ENCODE data around the gene SDF2.

Gene SDF2, protein sequence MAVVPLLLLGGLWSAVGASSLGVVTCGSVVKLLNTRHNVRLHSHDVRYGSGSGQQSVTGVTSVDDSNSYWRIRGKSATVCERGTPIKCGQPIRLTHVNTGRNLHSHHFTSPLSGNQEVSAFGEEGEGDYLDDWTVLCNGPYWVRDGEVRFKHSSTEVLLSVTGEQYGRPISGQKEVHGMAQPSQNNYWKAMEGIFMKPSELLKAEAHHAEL

DNA sequence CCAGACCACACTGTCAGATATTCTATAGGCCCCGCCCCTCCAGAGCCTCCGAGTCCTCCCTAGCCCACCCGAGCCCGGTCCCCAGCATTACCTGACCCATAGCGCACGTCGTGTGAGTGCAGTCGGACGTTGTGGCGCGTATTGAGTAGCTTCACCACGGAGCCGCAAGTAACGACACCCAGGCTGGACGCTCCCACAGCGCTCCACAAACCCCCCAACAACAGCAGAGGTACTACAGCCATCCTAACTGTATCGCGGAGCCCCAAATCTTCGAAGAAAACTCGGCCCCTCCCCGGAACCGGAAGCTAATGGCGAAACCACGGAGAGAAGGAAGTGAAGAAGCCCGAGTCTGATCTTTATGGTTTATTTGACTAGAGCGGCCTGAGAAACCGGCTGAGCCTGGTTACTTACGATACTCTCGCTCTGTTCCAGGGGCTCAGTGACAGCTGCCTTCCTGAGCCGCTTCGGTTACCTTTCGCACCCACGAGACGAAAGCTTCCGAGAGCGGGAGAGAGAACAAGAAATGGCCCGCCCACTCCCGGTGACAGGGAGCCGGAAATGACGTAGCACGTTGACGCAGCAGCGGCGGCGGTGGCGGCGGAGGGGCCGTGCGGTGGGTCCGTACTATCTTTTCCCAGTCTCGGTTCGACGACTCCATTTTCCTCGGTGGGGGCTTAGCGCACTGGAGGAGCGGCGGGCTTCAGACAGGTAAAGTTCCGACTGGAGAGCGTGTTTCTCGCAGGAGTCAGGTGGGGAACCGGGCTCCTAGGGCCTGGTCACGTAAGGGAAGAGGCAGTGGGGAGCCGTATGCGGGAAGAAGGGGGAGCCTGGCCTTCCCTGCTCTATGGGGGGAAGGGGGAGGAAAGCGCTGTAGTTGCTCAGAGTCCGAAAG, at the start of gene SDF2, which contains the start of gene SUPT6H:
SDF2 (minus strand) TSS at position 272 of the 892 bp plus-strand sequence; CDS start at position 242, 30 bp downstream.
SUPT6H (plus strand) TSS at position 571 of the 892 bp plus-strand sequence. CDS start 11,197 bp downstream, outside the sequence.
- DNase-seq (ENCODE audit: low read depth), result peak; percentile 80

DNA sequence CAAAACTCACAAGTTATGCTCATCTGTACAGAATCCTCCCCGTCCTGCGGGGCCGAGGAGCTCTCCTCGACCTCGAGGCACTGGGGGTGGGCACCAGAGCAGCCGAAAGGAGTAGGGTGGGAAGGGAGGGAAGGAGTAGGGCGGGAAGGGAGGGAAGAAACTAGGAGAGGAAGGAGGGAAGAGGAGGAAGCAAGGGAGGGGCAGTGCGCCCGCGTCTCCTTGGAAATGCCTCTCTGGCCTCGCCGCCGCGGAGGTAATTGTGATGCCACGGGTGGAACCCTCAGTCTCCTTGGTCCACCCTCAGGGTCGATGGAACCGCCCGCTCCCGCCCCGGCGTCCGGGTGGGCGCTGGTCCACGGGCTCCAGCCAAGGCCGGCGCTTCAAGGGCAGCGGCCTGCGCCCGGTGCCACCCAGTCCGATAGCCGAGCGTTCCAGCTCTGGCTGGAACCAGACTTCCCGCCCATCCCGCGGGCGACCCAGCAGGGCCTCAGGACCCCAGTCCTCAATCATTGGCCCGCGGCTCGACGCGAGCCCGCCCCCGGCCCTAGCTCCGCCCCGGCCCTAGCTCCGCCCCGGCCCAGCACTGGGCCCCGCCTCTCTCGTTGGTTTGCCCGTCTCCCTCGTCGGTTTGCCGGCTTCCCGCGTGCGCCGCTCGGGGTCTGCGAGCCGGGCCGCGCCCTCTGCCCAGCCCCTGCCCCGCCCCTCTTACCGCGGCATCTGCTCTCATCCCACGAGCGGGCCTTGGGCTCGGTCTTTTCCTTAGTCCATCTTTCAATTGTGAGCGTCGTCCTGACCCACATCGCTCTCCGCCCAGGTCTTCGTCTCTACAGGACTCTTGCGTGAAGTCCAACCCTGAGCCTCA, 49.4 kb upstream of the SDF2 start:
- DNase-seq (ENCODE audit: low read depth), result peak; percentile 91

DNA sequence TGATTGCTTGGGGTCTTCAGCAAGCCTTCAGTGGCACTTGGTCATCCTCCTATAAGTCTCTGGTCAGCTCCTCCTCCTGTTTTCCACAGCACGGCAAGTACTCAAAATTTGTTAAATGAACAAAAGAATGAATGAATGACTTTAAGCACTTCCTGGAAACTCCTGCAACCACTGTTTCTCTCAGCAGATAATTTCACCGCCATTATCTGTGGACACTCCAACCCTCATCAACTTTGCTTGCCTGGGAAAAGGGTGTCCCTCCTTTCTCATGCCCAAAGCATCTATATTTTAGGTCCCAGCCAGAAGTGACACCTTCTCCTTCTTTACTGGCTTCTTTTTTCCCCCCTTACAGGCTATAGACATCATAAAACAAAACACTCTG, 45.6 kb upstream of the SDF2 start:
- DNase-seq (ENCODE audit: low read depth), result no peak

DNA sequence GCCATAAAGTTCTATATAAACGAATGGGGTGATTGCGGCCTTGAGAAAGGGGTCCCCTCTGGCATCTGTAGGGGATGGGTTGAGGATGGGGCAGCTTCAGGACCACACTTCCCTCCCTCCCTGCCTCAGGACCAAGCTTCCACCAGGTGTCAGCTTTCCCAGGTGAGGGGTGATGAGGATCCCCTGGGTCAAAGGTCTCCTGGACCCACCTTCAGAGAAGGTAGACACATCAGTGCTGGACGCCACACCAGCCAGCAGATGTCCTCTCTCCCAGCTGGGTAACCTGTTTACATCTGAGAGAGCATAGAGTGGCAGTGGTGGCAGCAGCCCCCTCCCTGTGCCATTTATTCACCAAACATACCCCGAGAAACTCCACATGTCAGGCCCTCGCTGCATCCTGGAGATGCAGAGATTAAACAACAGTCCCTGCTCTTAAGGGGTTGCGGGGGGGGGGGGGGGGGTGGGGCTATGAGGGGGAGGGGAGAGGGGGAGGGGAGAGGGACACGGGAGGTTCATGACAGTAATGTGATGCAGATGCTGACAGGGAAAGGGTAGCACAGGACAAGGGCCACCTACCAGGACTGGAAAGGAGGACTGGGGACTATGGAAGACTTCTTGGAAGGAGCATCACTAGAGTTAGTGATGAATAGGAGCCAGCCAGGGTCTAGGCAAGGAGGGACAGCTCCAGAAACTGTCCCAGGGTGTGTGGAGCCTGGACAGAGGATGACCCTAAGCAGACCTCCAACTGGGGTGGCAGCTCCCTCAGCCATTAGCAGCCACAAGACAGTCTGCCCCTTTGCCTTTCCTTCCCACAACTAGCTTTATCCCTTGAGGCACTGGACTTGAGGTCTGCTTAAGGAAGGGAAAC, 45.0 kb upstream of the SDF2 start:
- DNase-seq (ENCODE audit: low read depth), result no peak

DNA sequence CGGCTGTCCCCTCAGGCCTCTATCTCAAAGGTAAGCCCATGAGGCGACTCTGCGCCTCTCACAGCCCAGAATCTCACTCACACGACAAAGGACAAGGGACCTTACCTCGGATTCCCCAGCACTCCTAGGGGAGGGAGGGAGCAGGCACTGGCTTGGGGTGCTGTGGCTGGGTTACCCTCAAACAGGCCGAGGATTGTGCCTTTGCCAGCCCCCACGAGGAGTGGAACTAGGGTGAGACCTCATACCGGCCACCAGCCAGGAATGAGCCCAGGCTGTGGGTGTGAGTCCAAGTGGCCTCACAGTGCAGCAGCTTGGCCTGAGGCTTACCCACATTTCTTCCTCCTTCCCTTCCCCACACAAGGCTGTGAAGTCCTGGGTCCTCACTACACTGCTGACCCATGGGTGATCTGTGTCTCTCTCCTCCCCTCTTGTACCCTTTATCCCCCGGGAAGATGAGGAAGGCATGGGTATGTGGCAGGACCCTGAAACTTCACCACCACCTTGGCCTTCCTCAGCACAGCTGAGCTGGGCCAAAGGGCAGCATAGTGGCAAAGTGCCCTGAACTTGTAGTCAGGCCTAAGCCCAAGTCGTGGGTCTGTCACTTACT, 44.1 kb upstream of the SDF2 start:
- no peak for DNase-seq (ENCODE audit: low read depth)

DNA sequence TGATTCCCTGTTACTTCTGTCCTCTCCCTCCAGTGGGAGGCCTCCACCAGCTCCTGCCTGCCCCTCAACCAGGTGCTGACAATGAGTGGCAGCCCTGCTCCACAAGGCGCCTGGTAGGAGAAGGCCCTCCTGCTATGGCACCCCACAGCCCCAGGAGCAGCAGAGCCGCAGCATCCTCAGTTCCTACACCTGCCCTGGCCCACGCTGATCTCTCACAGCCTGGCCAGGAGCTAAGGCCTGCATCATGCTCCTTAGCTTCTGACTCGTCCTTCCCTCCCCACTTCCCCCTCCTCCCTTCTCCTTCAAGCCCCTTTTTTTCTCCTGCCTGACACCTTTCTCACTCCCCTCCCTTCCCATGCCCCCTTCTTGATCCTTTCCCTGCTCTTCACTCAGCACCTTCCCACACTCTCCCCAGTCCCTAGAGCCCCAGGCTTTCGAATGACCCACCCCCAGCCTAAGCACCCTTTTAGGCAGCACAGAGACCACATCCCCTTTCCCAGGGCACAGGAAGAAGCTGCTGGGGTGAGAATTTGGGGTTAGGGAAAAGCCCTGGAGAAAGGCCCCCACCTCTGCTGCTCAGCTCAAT, 43.5 kb upstream of the SDF2 start:
- DNase-seq (ENCODE audit: low read depth), result no peak

DNA sequence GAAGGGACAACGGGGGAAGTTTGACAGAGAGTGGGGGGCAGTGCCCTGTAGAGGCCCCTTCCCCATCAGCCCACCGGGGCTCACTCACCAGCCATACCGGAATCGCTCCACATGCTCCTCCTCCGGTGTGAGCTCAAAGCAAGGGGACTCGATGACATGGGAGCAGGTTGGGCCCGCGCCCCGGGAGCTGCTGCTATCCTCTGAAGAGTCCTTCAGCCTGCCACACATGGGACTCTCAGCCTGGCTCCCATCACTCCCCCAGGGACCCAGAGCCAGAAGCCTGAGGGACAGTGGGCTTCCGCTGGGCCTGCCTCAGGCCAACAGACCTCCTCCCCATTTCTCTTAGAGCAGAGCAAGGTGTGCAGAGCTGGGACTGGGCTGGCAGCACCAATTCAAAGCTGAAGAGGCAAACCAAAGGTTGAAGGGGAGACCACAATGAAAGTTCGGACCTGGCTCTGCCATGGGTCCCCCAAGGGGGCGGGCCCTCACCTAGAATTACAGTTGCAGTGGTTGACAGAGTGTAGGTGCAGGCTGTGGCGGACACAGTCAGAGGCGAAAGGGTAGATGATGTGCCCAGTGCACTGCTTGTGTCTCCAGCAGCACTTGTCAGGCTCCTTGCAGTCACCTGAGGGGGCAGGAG, 42.6 kb upstream of the SDF2 start:
- no peak for DNase-seq (ENCODE audit: low read depth)

DNA sequence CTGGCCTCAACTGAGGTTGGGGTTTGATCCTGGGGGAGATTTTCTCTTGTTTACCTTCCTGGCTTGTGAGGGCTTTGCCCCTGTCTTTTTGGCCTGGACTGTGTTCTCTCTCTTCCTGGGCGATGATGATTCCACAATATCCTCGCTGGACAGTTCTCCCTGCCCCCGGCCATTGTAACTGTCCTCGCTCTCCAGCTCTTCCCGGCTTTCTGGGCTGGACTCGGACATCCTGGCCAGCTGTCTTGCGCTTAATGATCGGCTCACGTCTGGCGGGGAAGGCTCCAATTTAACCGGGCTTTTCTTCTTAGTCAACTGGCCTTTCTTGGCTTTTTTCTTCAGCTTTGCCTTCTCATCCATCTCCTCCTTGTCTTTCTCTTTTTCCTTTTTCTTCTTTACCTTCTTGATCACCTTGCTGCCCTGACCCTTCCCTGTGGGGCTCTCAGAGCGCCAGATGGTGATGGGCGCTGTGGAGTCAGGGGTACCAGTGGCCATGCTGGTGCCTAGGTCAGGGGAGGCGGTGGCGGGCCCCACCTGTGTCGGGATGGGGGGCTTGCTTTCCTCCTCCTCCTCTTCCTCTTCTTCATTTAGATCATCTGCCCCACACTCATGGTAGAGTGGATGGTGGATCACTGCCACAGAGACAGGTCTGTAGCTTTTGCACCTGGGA, 42.0 kb upstream of the SDF2 start:
- DNase-seq (ENCODE audit: low read depth), result no peak

DNA sequence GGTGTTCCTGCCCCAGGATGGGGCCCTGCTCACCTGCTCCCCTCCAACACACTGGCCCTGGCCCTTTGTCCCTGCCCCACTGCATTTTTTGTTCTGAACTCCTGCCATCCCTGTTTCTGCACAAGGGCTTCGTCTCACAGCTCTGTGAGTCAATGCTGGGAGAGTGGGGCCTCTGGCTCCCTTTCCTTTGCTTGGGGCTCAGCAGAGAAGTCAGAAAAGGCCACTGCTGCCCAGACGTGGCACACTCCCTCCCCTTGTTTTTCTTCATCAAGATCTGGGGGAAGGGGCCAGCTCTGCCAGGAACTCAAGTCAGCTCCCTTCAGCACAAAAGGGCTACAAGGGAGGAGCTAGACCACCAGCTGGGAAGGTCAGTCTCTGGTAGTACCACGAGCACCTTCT, 41.0 kb upstream of the SDF2 start:
- DNase-seq (ENCODE audit: low read depth), result no peak

DNA sequence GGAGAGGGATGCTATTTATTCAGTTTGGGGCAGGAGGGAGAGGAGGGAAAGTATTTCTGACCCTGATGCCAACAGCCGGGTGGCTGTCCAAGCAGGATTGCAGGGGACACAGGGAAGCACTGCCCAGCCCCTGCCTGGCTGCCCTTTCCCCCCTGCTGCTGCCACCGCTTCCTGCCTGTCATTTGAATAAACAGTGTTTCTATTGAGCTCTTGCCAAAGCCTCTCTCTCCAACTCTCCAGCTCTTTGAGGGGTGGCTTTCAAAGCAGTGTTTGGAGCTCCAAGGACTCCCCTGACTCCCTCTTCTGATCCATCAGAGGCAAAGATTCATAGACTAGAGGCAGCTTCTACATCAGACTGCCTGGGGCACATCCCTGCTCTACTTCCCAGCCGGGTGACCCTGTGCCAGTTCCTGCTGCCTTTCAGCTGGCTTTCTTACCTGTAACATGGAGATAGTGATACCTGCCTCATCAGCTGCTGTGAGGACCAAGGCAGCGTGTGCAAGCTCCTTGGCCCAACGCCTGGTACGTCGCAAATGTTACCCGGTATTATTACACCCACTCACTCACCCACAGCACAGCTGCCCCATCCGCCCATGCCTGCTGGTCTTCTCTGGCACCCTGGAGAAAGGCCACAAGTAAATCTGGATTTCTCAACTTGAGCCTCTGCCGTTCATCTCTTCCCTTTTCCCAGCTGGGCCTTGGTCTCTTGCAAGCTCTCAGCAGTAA, 40.5 kb upstream of the SDF2 start:
- no peak for DNase-seq (ENCODE audit: low read depth)

DNA sequence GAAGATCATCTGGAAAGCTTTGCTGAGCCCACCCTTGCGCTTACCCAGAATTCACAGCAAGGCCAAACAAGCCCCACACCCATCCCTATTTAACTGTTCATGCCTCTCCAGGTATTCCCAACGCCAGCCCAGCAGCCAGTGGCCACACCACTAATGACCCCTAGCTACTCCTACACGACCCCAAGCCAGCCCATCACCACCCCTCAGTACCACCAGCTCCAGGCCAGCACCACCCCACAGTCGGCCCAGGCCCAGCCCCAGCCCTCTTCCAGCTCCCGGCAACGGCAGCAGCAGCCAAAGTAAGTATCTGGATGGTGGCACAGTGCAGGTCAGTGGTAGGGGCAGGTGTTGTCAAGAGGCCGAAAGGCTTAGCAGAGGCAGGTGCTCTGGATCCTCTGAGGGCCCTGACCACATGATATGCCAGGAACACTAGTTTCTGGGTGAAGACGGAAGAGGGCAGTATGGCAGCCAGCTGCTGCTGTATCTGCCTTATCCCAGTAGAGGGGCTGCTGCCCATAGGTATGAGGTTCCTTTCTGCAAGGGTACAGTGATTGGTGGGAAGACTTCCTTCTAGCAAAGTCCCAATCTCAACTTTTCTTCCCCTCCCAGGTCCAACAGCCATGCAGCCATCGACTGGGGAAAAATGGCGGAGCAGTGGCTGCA, 39.3 kb upstream of the SDF2 start:
- no peak for DNase-seq (ENCODE audit: low read depth)

DNA sequence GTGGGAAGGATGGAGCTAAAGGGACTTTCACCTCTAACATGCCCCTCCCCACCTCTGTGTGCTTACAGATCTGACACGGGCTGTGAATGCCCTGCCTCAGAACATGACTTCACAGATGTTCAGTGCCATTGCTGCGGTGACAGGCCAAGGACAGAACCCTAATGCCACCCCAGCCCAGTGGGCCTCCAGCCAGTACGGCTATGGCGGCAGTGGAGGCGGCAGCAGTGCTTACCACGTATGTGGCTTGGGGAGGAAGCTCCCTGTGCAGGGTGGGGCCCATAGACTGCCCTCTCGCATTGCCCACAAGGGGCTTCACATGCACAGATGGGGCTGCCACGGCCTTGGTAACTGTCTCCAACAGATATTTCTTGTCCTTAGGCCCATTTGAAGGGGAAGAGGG, 38.6 kb upstream of the SDF2 start:
- no peak for DNase-seq (ENCODE audit: low read depth)

DNA sequence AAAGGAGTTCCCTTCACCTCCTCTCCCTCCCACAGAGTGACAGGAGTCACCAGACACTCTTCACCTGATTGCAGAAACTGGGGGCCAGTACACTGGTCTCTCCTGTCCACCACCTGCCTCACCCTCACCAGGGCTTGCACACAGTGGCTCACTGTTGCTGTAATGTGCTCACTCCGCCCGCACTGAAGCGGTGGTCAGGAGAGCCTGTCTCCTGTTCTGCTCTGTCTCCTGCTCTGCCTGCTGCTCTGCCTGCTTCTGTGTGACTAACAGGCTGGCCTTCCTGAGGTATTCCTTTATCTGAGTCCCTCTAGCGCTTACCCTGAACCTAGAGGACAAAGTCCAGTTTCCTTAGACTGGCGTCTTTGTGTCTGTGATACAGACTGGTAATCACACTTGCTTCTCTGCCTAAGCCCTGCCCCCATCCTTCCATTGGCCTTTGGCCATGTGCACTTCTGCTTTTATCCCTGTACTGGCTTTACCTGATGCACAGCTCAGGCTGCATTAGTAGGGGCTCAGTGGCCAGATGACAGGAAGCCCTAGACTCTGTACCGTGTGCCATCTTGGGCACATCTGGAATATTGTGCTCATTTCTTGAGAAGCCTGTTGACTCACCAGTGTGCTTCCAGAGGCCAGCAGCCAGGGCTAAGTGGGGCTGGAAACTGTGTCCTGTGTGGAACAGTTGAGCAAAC, 36.7 kb upstream of the SDF2 start:
- DNase-seq (ENCODE audit: low read depth), result no peak

DNA sequence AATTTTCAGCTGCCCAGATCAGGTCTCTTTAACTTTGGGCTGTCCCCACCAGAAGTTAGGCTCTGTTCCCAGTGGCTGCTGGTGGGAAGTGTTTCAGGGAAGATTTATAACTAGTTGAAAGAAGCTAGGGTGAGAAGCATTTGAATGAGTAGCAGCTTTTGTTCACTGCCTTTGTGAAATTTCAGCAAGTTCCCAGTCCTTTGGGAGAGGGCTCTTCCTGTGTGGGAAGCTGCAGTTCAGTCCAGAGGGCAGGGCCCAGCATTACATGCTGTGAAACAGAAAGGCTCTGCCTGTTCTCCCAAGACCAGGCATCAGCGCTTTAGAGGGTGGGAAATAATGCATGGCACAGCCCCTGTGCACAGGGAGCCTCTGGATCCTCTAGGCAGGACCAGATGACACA, 32.2 kb upstream of the SDF2 start:
- no peak for DNase-seq (ENCODE audit: low read depth)

DNA sequence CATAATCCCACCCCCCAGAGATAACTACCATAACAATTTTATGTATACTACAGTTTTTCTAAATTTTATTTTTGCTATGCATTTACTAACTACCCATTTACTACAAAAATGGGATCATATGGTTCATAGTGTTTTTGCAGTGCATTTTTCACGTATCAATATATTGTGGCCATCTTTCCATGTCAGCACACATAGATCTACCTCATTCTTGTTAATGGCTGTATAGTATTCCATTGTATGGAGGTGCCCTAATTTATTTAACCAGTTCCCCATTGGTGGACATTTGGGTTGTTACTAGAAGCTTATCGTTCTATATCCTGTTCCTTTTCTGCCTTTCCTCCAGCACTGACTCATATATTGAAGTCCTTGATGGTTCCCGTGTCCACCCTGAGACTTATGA, 27.3 kb upstream of the SDF2 start:
- DNase-seq (ENCODE audit: low read depth), result no peak

DNA sequence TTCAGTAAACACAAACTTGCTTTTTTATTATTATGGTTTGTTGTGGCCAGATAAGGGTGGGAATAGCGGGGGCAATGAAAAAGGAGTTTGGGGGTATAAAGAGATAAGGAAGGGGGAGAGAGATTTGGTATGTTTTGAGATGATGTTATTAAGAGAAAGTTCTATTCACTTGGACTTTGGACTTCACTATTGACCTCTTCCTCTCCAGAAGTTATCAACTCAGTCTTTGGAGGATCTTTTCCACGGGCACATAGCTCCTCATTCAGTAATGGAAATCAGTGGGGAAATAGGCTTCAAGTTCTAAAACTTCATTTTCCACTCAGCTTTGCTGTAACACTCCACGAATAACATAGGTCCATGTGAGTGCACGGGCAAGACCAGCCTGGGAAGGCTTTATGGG, 26.8 kb upstream of the SDF2 start:
- DNase-seq (ENCODE audit: low read depth), result no peak

DNA sequence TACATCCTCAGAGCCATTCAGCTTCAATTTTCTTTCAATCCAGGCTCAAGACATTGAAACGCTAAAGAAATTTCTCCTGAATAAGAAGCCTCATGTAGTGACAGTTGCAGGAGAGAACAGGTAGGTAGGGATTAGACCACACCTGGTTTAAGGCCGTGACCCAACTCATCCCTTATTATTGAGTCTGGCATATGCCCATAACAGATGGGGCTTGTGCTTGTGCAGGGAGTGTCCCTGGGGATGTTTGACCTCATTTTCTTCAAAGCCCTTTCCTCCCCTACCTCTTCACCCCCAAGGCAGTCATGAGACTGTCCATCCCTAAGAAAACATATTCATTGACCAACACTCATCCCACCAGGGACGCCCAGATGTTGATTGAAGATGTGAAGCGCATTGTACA, 24.6 kb upstream of the SDF2 start:
- DNase-seq (ENCODE audit: low read depth), result no peak

DNA sequence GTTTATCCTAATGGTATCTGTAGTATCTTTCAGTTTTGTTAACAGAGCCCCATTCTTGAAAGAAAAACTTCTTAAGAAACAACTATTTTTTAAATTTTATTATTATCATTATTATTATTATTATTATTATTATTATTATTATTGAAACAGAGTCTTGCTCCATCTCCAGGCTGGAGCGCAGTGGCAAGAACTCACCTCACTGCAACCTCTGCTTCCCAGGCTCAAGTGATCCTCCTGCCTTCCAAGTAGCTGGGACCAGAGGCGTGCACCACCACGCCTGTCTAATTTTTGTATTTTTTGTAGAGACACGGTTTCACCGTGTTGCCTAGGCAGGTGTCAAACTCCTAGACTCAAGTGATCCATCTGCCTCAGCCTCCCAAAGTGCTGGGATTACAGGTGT, 23.7 kb upstream of the SDF2 start:
- no peak for DNase-seq (ENCODE audit: low read depth)

Data from fibroblast of gingiva (primary cell).